GM21717 (cell line): ENCODE data around the gene PDCD4.
"Not testable (repeated sequence)": the region's sequence is repeated elsewhere in the genome, so short reads cannot be mapped to it uniquely, and the experiment has no call there.

Experiments
- ATAC-seq: cut with Tn5 transposase; IDR thresholded peaks from one replicate; pipeline ENCODE4 v1.9.1; 2021; ENCODE audit warnings: mild to moderate bottlenecking, moderate library complexity; ENCODE audit not compliant: unreplicated experiment

Gene PDCD4

GRCh38 chr10:110880012-110880411, 8.3 kb downstream of the PDCD4 start:
- ATAC-seq: no peak

GRCh38 chr10:110881247-110881646, 9.5 kb downstream of the PDCD4 start:
- ATAC-seq: no peak

GRCh38 chr10:110881905-110882304, 10.2 kb downstream of the PDCD4 start:
- ATAC-seq: no peak

GRCh38 chr10:110883924-110884323, 12.2 kb downstream of the PDCD4 start:
- no peak for ATAC-seq

GRCh38 chr10:110885932-110886674, 14.4 kb downstream of the PDCD4 start:
- ATAC-seq: no peak

GRCh38 chr10:110887560-110887959, 15.8 kb downstream of the PDCD4 start:
- no peak for ATAC-seq

- ATAC-seq: no peak
These were observed 21.0 kb downstream of the PDCD4 start for GRCh38 chr10:110892602-110893288.

- ATAC-seq: peak; percentile 61
These were observed 21.9 kb downstream of the PDCD4 start for GRCh38 chr10:110893559-110894179.

GRCh38 chr10:110897184-110897583, 25.5 kb downstream of the PDCD4 start:
- no peak for ATAC-seq

GRCh38 chr10:110898391-110898790, 26.7 kb downstream of the PDCD4 start:
- ATAC-seq: no peak

GRCh38 chr10:110900983-110901382, 29.3 kb downstream of the PDCD4 start:
- ATAC-seq: no peak

- ATAC-seq: no peak
These were observed 30.5 kb downstream of the PDCD4 start for GRCh38 chr10:110901954-110902819.

GRCh38 chr10:110903280-110904278, 31.9 kb downstream of the PDCD4 start:
- ATAC-seq: peak; percentile 76

GRCh38 chr10:110910138-110910537, 38.4 kb downstream of the PDCD4 start:
- ATAC-seq: no peak

- ATAC-seq: no peak
These were observed 40.6 kb downstream of the PDCD4 start for GRCh38 chr10:110912374-110912773.

GRCh38 chr10:110914431-110914830, 42.7 kb downstream of the PDCD4 start:
- no peak for ATAC-seq

- no peak for ATAC-seq
These were observed 43.3 kb downstream of the PDCD4 start for GRCh38 chr10:110915035-110915434.

GRCh38 chr10:110915600-110915999, 43.9 kb downstream of the PDCD4 start:
- not testable (repeated sequence) for ATAC-seq

GRCh38 chr10:110916554-110917346, 45.0 kb downstream of the PDCD4 start:
- no peak for ATAC-seq
